22Rv1 (cell line): ENCODE results near the gene CLEC11A.

Source experiments
- H3K27ac ChIP-seq: fragments of 450-650 bp; 2 replicates; pipeline ENCODE4 v1.5.1; 2017
- CTCF ChIP-seq: fragments of 450-650 bp; IDR thresholded peaks from 2 replicates; pipeline ENCODE4 v1.5.1; 2017; ENCODE audit warnings: mild to moderate bottlenecking
- ZFX ChIP-seq: fragments of 450-650 bp; IDR thresholded peaks from 2 replicates; pipeline ENCODE4 v1.6.1; 2017; ENCODE audit warnings: antibody characterized with exemption, borderline replicate concordance

CLEC11A gene

GRCh38 chr19:50723069-50723468, at the start of gene CLEC11A:
CLEC11A (plus strand) TSS chr19:50723364; CDS start chr19:50723526, 162 bp downstream.
- H3K27ac ChIP-seq: peak within 1 kb of the TSS; percentile 78; the same call in 1 of the 2 replicates

GRCh38 chr19:50676625-50677197, 46.5 kb upstream of the CLEC11A start:
- TF ChIP-seq ZFX (no peak), CTCF (no peak)
- H3K27ac ChIP-seq: no peak overlapping the region

More at GRCh38 chr19:50723069-50723468, at the start of gene CLEC11A:
- no peak for TF ChIP-seq ZFX
- no peak for TF ChIP-seq CTCF

DNA sequence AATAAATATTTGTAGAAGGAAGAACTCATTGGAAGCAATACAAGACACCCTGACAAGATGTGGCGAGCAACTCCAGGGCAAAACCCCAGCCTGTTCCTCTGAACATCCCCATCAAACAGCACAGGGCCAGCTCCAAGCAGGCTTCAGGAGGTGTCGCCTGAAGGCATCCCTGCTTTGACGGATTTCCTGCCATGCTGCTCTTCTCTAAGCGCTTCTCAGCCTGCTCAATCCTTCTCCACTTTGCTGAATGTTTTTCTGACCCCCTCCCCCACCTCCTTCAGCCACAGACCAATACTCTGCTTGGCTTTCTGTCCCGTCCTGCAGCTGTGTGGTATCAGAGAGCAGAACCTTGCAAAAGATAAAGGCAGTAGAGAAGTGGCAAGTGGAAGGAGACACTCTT, 45.5 kb upstream of the CLEC11A start:
- TF ChIP-seq CTCF (no peak), ZFX (no peak)
- H3K27ac ChIP-seq: no peak overlapping the region

DNA sequence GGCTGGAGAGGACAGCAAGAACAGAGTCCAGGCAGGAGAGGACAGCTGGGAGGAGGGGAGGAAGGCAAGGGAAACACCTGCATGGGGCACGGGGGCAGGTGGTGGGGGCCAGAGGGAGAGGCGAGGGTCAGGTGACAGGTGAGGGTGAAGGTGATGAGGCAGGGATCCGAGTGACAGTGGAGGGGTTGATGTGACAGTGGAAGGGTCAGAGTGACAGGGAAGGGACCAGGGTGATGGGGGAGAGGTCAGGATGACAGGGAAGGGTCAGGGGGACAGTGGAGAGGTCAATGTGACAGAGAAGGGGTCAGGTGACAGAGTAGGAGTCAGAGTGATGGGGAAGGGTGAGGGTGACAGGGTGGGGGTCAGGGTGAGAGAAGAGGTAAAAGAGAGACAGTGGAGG, 44.8 kb upstream of the CLEC11A start:
- H3K27ac ChIP-seq: no peak overlapping the region
- TF ChIP-seq CTCF: no peak
- no peak for TF ChIP-seq ZFX

DNA sequence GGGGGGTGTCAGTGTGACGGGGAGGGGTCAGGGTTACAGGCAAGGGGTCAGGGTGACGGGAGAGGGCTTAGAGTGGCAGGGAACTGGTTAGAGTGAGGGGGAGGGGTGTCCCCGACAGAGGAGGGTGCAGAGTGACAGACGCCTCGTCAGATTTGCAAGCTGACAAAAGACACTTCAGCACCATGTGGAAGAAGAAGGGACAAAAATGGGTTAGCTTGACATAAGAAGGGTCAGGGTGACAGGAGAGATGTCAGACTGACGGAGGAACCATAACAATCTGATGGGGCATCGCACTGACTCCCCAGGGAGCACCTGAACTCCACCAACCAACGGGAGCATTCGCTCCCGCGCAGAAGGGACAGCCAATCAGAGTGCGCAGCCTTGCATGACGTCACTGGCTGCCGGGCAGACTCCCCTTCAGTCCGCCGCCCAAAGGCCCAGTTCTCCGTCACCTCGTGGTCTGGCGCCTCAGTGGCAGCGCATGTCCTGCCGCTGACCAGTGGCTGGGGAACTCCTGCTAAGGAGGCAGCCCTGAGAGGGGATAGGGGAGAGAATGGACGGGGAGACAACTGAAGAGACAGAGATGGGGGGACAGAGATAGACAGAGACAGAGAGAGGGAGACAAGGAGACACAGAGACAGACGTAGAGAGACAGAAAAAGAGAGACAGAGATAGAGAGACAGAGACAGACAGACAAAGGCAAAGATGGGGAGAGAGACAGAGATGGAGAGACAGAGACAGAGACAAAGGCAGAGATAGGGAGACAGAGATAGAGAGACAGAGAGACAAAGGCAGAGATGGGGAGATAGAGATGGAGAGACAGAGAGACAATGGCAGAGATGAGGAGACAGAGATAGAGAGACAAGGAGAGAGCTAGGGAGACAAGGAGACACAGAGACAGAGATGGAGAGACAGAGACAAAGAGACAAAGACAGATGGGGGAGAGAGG, 43.7 kb upstream of the CLEC11A start:
- TF ChIP-seq ZFX (no peak), CTCF (no peak)
- H3K27ac ChIP-seq: no peak overlapping the region

- TF ChIP-seq ZFX (no peak), CTCF (no peak)
- H3K27ac ChIP-seq: no peak overlapping the region
These were observed 36.7 kb upstream of the CLEC11A start for GRCh38 chr19:50686310-50687032.

DNA sequence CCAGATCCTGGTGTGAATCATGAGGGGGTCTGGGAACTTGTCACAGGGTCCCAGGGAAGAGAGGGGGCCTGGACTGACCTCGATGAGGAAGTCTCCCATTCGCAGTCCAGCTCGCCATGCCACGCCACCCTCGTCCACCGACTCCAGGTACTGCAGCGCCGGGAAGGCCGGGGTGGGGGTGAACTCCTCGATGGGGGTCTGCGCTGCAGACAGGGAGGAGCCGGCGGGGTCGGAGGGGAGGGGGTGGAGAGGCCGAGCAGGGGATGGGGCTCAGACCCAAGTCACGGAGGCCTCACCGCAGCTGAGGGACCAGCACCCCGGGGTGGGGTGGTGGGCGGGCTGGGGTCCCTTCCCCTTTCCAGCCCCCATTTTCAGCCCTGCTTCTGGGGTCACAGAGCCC, 34.4 kb upstream of the CLEC11A start:
- no peak overlapping the region for H3K27ac ChIP-seq
- no peak for TF ChIP-seq CTCF
- TF ChIP-seq ZFX: no peak
